Stimulated activated memory B cell treated with anti-CD40 and anti-IgM and Interleukin-4, amounts not matched to agents 10 μg/mL and 1 μg/mL and 100 μg/mL, for 72 hours (primary cell): ENCODE results near the gene RAVER1.
"Not testable (repeated sequence)": the region's sequence is repeated elsewhere in the genome, so short reads cannot be mapped to it uniquely, and the experiment has no call there.

Experiments
- ATAC-seq: fragments of 150-1000 bp; cut with Tn5 transposase; 2 replicates; pipeline ENCODE4 v1.10.0; 2021
- H3K27ac Mint-ChIP-seq: one replicate; pipeline ENCODE4 v1.8.0; 2022; ENCODE audit warnings: mild to moderate bottlenecking, mixed read lengths
- H3K27me3 Mint-ChIP-seq: one replicate; pipeline ENCODE4 v1.8.0; 2022; ENCODE audit warnings: mixed read lengths
- H3K36me3 Mint-ChIP-seq: one replicate; pipeline ENCODE4 v1.8.0; 2022; ENCODE audit warnings: mixed read lengths
- H3K4me1 Mint-ChIP-seq: one replicate; pipeline ENCODE4 v1.8.0; 2022; ENCODE audit warnings: mixed read lengths
- H3K4me3 Mint-ChIP-seq: one replicate; pipeline ENCODE4 v1.8.0; 2022; ENCODE audit warnings: mild to moderate bottlenecking, moderate library complexity, mixed read lengths
- H3K9me3 Mint-ChIP-seq: one replicate; pipeline ENCODE4 v1.8.0; 2022; ENCODE audit warnings: mixed read lengths

Gene RAVER1

GRCh38 chr19:10332965-10333757, at the start of gene RAVER1:
Gene RAVER1, minus strand, starts transcription at chr19:10333529. Its CDS starts 22 bp downstream, at chr19:10333507.
- peak; percentile 98 for ATAC-seq
- Mint-ChIP-seq H3K27ac (peak within 1 kb of the TSS; percentile 89), H3K4me1 (peaks cover 38% of the 10 kb centered on the region), H3K36me3 (peaks cover 28% of the 10 kb centered on the region), H3K9me3 (no peaks in the 10 kb centered on the region), H3K27me3 (no peaks in the 10 kb centered on the region), H3K4me3 (peak within 1 kb of the TSS; percentile 91)

- not testable (repeated sequence) for H3K9me3 Mint-ChIP-seq, H3K4me3 Mint-ChIP-seq, H3K27ac Mint-ChIP-seq, H3K27me3 Mint-ChIP-seq, ATAC-seq
- peaks cover 13% of the 10 kb centered on the region for H3K36me3 Mint-ChIP-seq
- H3K4me1 Mint-ChIP-seq, result peaks cover 39% of the 10 kb centered on the region
Measured at GRCh38 chr19:10383223-10383499, 49.8 kb upstream of the RAVER1 start.

- ATAC-seq, result peak; percentile 99
- no peaks in the 10 kb centered on the region for H3K27me3 Mint-ChIP-seq
- no peaks in the 10 kb centered on the region for H3K9me3 Mint-ChIP-seq
- peak within 1 kb of the TSS; percentile 87 for H3K27ac Mint-ChIP-seq
- H3K4me3 Mint-ChIP-seq, result peak within 1 kb of the TSS; percentile 95
- H3K36me3 Mint-ChIP-seq, result peaks cover 23% of the 10 kb centered on the region
- H3K4me1 Mint-ChIP-seq, result peaks cover 23% of the 10 kb centered on the region
Measured at GRCh38 chr19:10380313-10381102, 47.2 kb upstream of the RAVER1 start, which contains the start of gene TYK2. Gene TYK2, minus strand, starts transcription at chr19:10380572. Its CDS starts 2,166 bp downstream, at chr19:10378406.

GRCh38 chr19:10379880-10380312, 46.6 kb upstream of the RAVER1 start:
- no peaks in the 10 kb centered on the region for H3K27me3 Mint-ChIP-seq
- peak; percentile 1 for ATAC-seq
- H3K9me3 Mint-ChIP-seq, result no peaks in the 10 kb centered on the region
- peak overlapping the region; percentile 87 for H3K27ac Mint-ChIP-seq
- H3K4me1 Mint-ChIP-seq, result peaks cover 29% of the 10 kb centered on the region
- H3K4me3 Mint-ChIP-seq, result peak overlapping the region; percentile 95
- H3K36me3 Mint-ChIP-seq, result peaks cover 27% of the 10 kb centered on the region

GRCh38 chr19:10378124-10378523, 44.8 kb upstream of the RAVER1 start:
- no peak for ATAC-seq
- Mint-ChIP-seq H3K9me3 (no peaks in the 10 kb centered on the region), H3K27me3 (no peaks in the 10 kb centered on the region), H3K4me1 (peaks cover 42% of the 10 kb centered on the region), H3K36me3 (peaks cover 36% of the 10 kb centered on the region), H3K27ac (no peak overlapping the region), H3K4me3 (no peak overlapping the region)

- H3K4me1 Mint-ChIP-seq, result peaks cover 42% of the 10 kb centered on the region
Measured at GRCh38 chr19:10377140-10377640, 43.9 kb upstream of the RAVER1 start.

GRCh38 chr19:10374931-10375330, 41.6 kb upstream of the RAVER1 start:
- Mint-ChIP-seq H3K27ac (peak overlapping the region; percentile 62), H3K27me3 (no peaks in the 10 kb centered on the region), H3K4me1 (peaks cover 32% of the 10 kb centered on the region), H3K36me3 (peaks cover 39% of the 10 kb centered on the region), H3K9me3 (no peaks in the 10 kb centered on the region), H3K4me3 (no peak overlapping the region)
- no peak for ATAC-seq

More at GRCh38 chr19:10377140-10377640, 43.9 kb upstream of the RAVER1 start:
- H3K27me3 Mint-ChIP-seq, H3K27ac Mint-ChIP-seq, ATAC-seq, H3K4me3 Mint-ChIP-seq, H3K9me3 Mint-ChIP-seq: not testable (repeated sequence)
- H3K36me3 Mint-ChIP-seq, result peaks cover 36% of the 10 kb centered on the region

GRCh38 chr19:10372690-10373089, 39.4 kb upstream of the RAVER1 start:
- Mint-ChIP-seq H3K36me3 (peaks cover 48% of the 10 kb centered on the region), H3K27ac (no peak overlapping the region), H3K4me1 (peaks cover 18% of the 10 kb centered on the region), H3K4me3 (no peak overlapping the region), H3K9me3 (no peaks in the 10 kb centered on the region), H3K27me3 (no peaks in the 10 kb centered on the region)
- ATAC-seq, result no peak

- H3K9me3 Mint-ChIP-seq, result no peaks in the 10 kb centered on the region
- no peak overlapping the region for H3K27ac Mint-ChIP-seq
- no peaks in the 10 kb centered on the region for H3K27me3 Mint-ChIP-seq
- H3K4me3 Mint-ChIP-seq, result no peak overlapping the region
- ATAC-seq, result no peak
- H3K4me1 Mint-ChIP-seq, result no peaks in the 10 kb centered on the region
- H3K36me3 Mint-ChIP-seq, result peaks cover 67% of the 10 kb centered on the region
Measured at GRCh38 chr19:10368101-10368803, 34.9 kb upstream of the RAVER1 start.

GRCh38 chr19:10366950-10367512, 33.7 kb upstream of the RAVER1 start:
- H3K9me3 Mint-ChIP-seq, ATAC-seq, H3K27ac Mint-ChIP-seq, H3K4me3 Mint-ChIP-seq, H3K27me3 Mint-ChIP-seq, H3K4me1 Mint-ChIP-seq: not testable (repeated sequence)
- peaks cover 72% of the 10 kb centered on the region for H3K36me3 Mint-ChIP-seq

- Mint-ChIP-seq H3K27me3 (no peaks in the 10 kb centered on the region), H3K9me3 (no peaks in the 10 kb centered on the region), H3K36me3 (peaks cover 85% of the 10 kb centered on the region), H3K4me1 (no peaks in the 10 kb centered on the region), H3K27ac (no peak overlapping the region), H3K4me3 (no peak overlapping the region)
- ATAC-seq, result no peak
Measured at GRCh38 chr19:10365518-10365917, 32.2 kb upstream of the RAVER1 start.

- no peaks in the 10 kb centered on the region for H3K9me3 Mint-ChIP-seq
- no peak for ATAC-seq
- no peaks in the 10 kb centered on the region for H3K4me1 Mint-ChIP-seq
- H3K27ac Mint-ChIP-seq, result no peak overlapping the region
- peaks cover 84% of the 10 kb centered on the region for H3K36me3 Mint-ChIP-seq
- H3K4me3 Mint-ChIP-seq, result no peak overlapping the region
- H3K27me3 Mint-ChIP-seq, result no peaks in the 10 kb centered on the region
Measured at GRCh38 chr19:10364644-10365043, 31.3 kb upstream of the RAVER1 start.

- no peaks in the 10 kb centered on the region for H3K4me1 Mint-ChIP-seq
- no peak for ATAC-seq
- H3K9me3 Mint-ChIP-seq, result no peaks in the 10 kb centered on the region
- peaks cover 84% of the 10 kb centered on the region for H3K36me3 Mint-ChIP-seq
- no peak overlapping the region for H3K4me3 Mint-ChIP-seq
- H3K27me3 Mint-ChIP-seq, result no peaks in the 10 kb centered on the region
- H3K27ac Mint-ChIP-seq, result no peak overlapping the region
Measured at GRCh38 chr19:10363789-10364281, 30.5 kb upstream of the RAVER1 start.

- no peak for ATAC-seq
- H3K4me1 Mint-ChIP-seq, result no peaks in the 10 kb centered on the region
- H3K9me3 Mint-ChIP-seq, result no peaks in the 10 kb centered on the region
- no peak overlapping the region for H3K27ac Mint-ChIP-seq
- H3K27me3 Mint-ChIP-seq, result no peaks in the 10 kb centered on the region
- peaks cover 68% of the 10 kb centered on the region for H3K36me3 Mint-ChIP-seq
- H3K4me3 Mint-ChIP-seq, result no peak overlapping the region
Measured at GRCh38 chr19:10362259-10362658, 28.9 kb upstream of the RAVER1 start.

GRCh38 chr19:10361569-10362011, 28.3 kb upstream of the RAVER1 start:
- no peak overlapping the region for H3K27ac Mint-ChIP-seq

More at GRCh38 chr19:10361569-10362011, 28.3 kb upstream of the RAVER1 start:
- Mint-ChIP-seq H3K27me3 (no peaks in the 10 kb centered on the region), H3K9me3 (no peaks in the 10 kb centered on the region), H3K36me3 (peaks cover 64% of the 10 kb centered on the region), H3K4me3 (no peak overlapping the region), H3K4me1 (no peaks in the 10 kb centered on the region)
- no peak for ATAC-seq
